ENCODE measurements around the gene ROBO1.
"Not testable (repeated sequence)": the region's sequence is repeated elsewhere in the genome, so short reads cannot be mapped to it uniquely, and the experiment has no call there.

The ROBO1 gene

DNA sequence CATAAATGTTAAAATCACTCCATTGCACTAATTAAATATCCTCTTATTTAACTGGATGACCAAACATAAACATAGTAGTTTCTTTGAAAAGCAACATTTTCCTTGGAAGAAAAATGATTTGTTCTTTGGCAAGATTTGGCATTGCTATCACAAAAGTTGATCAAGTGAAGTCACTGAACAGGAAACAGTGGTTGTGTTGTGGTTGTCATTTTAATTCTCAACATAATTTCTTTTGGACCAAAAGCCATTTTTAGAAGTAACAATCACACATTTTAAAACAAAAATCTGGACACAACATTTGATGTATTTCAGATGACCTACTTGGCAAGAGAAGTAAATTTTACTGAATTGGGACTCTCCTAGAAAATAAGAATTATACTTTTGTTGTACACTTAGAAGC is 872.3 kb downstream of the ROBO1 start:
- DNase-seq: no peak

DNA sequence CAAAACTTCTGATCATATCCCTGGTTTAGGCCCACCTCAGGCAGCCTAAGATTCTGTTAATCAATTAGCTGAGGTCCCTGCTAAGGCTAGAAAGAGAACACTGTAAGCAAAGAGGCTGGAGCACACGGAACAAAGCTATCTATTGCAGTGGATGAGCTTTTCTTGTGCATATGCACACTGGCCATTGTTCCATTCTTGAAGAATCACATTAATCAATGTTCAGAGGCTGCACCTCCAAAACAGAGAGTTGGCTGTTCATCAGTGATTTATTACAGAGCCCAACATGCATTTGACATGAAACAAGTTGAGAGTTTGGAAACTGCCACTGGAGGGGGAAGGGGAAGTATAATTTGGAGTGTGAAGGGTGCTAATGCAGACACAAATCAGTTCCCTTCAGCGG is 873.0 kb downstream of the ROBO1 start:
- no peak for DNase-seq

DNA sequence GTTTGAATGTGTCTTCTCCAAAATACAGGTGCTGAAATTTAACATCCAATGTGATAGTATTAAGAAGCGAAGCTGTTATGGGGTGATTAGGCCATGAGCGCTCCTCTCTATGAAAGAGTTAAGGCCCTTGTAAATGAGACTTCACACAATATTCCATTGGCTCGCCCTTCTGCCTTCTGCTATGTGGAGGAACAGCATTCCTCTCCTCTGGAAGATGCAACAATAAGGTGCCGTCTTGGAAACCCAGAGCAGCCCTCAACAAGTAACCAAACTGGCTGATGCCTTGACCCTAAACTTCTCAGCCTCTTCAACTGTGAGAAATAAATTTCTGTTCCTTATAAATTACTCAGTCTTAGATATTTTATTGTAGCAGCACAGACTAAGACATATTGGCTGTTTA is 874.6 kb downstream of the ROBO1 start:
- no peak for DNase-seq

DNA sequence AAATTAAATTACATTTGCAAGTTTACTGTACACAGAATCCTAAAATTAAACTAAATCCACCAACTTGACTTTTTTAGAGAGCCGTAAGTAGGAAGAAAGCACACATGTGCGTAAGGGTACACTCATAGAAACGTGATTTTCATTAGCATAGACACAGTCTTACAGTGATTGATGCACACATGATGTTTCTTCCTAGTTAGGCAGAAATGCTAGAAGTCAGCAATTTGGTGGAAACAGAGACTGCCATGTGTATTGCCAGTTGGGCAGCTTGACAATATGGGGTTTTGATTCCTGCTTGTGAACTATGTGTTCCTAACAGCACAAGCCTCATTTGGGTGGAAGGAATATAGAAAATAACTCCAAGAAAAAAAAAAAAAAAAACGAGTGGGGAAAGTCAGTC is 878.5 kb downstream of the ROBO1 start:
- DNase-seq: no peak

DNA sequence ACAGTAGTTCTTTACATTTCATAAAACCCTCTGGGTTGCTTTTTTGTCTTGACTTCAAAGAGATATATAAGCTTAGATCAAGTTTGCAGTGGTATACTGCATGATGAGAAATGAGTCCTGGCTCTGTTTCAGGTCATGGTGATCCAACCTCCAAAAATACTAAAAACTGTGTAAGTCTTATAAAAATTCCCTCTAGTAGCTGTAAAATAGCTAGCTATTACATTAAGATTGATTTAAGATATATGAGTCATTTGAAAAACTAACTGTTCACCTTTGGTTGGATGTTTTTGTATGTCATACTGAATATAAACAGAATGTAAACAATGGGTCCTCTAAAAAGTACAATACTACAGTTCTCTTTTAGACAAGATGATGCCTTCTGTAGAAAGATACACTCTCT is 879.2 kb downstream of the ROBO1 start:
- no peak for DNase-seq

DNA sequence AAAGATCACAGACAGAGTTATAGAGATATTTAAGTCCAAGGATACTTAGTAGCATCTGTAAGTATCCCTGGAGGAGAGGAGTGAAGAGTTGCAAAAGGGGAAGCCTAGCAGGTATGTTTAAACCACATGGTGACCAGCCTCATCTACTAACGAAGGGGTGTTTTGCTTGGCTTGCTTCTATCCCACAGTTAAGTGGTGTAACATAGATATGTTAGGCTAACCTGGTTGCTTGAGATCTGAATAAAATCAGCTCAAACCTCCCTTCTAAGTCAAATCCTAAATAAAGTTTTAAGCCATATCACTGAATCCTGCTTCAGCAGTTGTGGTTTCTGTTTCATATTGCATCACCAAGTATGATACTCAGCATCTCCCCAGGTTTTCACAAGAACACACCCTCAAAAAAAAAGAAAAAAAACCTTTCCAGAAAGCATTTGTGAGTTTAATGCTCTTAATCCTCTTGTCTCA is 880.2 kb downstream of the ROBO1 start:
- DNase-seq: no peak

DNA sequence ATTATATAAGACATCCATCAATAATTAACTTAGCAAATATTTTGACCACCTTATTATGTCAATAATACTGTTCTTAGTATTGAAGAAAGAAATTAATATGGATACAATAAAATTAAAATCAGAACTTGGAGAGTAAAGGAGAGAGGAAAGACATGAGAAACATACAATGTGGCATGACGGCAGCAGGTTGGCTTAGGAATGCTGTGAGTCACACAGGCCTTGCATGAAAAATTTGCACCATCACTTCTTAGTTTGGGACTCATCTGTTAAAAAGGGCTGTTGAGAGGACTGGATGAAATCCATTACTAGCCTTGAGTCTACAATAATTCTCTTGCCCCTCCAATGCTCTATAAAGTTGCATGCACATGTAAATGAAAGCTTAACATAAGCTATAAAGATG is 880.8 kb downstream of the ROBO1 start:
- DNase-seq: no peak

DNA sequence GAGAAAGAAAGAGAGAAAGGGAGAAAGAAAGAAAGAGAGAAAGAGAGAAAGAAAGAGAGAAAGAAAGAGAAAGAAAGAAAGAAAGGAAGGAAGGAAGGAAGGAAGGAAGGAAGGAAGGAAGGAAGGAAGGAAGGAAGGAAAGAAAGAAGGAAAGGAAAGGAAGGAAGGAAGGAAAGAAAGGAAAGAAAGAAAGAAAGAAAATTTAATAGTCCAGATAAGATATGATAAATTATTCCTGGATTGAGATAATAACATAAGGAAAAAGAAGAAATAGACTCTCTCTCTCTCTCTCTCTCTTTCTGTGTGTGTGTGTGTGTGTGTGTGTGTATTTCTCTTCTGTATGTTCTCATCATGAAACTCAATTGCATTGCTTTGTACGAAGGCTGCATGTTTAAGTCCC is 883.2 kb downstream of the ROBO1 start:
- DNase-seq: not testable (repeated sequence)

DNA sequence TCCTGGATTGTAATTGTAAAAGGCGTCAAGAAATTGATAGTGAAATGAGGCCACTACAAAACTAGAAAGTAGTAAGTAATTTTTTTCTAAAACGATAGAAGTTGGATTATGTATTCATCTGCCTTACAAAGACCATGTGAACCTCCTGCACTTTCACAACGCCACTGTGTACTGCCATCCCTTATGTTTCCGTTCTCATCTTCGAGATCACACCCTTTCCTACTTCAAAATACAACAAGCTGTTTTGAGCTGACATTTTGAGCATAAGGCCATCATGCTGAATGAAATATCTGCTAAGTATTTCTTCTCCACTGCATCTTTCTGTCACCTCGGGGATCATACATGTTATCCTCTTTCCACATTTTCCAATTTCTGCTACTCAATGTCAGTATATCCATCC is 885.5 kb downstream of the ROBO1 start:
- no peak for DNase-seq

DNA sequence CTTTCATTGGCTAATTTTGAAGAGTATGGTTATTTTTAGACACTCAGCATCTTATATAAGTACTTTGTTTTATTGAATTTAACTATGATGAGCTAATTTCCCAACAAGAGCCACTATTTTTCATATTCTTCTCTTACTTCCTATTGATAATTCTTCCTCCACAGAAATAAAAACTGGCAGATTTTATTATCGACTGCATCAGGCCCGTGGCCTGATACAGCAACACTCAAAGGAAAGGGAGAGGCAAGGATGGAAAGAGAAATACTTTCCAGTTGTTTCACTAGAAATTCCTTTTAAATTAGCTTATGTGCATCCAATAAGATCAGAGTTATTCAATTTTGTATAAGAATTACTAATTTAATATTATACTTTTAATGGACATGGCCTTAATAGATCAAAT is 886.3 kb downstream of the ROBO1 start:
- DNase-seq: no peak

DNA sequence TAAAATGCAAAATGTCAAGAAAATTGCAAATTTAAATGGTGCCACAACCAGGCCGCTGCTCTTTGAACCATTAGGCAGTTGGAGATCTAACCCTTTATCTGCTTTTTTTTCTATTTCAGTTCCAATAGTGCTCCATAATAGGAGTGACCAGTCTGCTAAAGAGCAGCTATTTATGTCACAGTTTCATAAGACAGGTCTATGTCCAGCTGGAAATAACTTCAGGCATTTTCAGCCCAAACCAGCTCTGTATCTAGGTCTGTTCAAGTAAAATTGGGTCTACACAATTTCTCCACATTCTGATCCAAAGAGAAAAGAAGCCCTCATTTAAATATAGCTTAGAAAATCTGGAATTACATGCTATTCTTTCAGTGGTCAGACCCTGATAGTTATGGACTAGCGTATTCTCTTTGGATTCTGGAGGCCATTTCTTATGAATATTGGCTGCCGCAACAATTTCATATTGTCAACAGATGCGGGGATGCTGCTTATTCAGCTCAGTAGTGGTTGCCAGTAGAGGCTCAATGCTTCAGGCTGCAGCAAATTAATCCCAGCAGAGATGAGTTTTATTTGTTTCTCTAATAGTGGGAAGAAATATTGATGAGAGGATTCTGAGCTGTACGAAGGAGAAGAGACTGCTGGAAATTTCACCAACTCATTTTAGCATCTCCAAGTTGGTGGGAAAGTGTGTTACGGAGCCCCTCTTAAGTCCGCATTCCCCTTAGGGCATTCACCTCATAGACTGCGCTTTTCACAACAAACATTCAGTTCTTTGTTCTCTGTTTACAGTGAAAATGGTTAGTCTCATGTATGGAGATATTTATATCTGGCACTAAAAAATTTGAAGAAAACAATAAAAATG is 887.0 kb downstream of the ROBO1 start:
- DNase-seq: no peak

DNA sequence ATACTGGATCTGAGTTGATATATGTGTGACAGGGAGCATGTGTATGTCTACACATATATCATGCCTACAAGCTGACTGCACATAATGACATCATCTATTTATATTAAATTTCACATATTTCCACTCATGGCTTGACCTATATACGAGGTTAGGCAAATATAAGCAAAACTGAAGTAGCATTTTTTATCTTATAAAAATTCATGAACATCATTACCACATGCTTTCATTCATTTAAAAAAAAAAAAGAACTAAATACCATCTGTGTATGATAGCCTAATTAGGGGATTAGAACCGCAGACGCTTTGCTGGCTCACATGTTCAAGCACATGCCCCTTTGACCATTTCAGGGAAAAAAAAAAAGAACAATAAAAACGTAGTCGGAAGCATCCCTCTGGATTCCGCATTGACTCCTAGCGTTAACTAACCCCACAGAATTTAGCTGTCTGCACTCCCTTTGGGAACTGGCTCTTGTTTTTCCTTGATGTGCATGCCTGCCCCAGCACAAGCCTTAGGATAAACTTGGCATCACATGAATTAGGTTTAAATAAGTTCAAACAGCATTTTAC is 888.4 kb downstream of the ROBO1 start:
- no peak for DNase-seq

DNA sequence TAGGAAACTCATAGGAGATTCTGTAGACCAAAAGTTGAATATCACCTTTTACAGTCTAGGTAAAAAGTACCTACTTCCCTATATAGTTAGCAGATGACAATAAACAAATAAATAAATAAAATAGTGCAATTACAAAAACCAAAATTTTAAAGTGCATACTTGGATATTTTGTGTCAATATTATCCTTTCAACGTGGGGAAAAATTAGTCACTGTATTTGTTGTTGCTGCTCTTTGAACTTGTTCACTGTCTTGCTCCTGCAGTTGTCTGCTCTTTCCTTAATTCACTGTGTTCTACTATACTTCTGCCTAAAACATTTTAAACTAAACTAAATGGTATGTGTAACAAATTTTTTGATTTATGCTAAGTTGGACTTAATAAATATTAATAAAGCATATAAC is 889.0 kb downstream of the ROBO1 start:
- DNase-seq: no peak

DNA sequence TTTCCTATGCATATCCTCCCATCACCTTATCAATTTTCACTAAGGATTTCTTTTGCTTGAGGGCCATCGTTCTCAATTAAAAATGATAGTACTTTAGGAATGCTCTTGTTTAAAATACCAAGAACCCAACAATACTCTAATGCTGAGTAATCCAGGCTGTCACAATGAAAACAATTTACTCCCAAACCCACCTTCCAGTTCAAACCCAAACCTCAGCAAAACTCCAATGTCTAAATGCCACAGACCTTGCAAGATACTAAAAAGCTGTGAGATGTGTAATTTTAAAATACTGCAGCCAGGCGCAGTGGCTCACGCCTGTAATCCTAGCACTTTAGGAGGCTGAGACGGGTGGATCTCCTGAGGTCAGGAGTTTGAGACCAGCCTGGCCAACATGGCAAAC is 889.8 kb downstream of the ROBO1 start:
- no peak for DNase-seq

DNA sequence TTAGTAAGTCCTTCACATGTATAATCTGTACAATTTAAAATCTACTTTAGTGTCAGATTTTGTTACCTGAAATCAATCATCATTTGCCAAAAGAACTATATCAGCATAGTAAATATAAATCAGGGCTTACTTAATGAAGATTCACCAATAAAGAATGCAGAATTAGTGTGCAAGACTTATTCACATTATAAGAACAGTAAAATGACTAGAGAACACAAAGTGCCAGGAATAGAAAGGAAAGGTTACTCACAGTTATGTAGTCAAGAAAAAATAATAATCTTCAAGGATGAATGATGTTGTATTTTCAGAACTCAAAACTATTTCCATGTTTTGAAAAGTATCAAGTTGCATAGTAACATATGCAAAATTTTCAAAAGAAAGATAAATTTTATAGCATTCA is 891.9 kb downstream of the ROBO1 start:
- no peak for DNase-seq

DNA sequence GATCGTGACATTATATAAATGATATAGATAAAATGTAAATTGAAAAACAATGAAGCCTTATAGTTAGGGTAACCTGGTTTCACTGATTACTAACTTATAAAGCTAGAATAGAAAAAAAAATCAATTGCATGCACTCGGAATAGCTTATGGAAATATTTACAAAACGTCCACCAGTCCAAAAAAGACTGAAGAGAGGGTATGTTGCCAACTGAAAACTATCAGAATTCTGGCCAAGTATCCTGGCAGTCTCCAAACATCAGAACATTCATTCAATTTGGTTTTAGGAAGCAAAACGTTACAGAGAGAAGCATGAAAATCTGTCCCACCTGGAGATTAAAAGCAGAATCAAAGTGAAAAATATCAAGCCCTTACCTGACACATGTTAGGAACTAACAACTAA is 892.4 kb downstream of the ROBO1 start:
- no peak for DNase-seq

DNA sequence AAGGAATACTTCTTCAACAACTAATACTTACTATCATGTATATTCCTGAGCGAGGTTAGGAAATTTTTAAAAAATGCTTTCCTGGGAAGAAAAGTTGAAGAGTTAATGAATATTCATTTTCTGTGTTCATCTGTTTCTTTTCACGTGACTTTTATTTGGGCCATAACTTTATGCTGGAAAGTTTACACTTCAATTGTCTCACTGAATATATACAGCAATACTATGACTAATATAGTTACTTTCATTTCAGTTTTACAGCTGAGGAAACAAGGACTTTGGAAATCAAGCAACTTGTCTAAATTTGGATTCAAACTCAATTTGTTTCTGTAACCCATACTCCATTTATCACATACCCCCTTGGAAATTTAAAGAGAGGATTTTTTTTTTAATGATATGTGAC is 894.2 kb downstream of the ROBO1 start:
- DNase-seq: no peak

DNA sequence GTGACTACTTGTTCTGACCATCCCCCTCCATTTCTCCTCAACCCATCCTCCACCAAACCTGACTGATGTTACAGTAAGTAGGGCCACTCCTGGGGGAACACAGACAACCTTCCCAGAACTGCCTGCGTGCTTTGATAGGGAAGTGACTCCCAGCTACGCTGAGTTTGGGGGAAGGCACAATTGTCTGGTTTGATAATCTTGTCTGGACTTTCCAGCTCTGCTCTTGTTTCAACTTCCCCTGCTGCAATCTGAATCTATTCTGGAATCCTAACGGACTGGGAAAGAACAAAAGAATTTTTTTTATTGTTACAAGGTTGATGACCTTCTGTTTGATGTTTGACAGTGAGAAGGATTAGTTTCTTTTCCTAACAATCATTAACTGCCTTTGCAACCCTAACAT is 895.6 kb downstream of the ROBO1 start:
- DNase-seq: no peak

DNA sequence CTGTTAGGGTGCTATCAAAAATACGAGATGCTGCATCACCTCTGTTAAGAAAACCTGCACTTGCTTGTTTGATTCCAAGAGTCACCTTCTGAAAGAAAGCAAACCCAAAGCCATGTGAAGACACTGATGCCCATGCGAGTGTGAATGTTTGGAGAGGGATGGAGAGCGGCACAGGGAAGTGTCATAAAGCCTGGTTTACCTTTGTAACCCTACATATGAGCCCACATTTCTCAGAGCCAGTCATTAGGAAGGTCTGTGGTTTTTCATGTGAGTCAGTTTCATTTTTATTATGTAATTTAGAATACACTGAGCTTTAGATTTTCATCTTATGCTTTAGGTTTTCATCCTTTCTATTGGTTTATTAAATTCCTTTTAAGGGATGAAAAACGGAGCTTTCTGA is 896.8 kb downstream of the ROBO1 start:
- DNase-seq: no peak

DNA sequence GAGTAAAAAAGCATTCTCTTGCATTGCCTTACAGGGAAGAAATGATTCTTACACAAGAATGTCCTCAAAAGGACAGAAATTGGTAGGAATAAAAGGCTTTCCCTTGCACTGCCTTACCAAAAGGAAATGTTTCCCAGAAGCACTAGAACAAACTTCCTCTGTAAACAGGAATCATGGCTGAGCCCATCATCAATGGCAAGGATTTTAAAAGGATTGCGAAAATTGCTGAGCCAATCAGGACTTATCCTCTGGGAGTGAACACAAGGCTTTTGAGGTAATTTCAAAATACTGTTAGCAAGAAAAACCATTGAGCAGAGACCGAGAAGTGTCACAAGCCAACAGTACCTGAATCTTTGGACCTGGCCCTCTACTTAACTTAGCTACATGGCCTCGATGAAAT is 897.3 kb downstream of the ROBO1 start:
- no peak for DNase-seq

DNA sequence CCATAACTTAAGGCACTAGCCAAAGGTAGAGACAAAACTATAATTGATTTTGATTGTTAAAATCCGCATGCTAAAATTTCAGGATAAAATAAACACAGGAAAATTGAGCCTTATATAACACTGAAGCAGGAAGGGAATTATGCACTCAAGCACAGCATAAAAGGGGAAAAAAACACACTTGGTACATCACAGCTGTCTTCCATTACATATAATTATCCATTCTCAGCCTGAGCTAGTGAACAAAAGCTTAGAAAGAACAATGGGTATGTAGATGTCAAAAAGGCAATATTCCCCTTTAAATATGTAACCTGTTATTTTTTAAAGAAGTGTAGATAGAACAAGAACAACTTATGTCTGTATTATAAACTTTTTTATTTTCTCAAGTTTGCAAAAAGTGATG is 899.2 kb downstream of the ROBO1 start:
- no peak for DNase-seq

DNA sequence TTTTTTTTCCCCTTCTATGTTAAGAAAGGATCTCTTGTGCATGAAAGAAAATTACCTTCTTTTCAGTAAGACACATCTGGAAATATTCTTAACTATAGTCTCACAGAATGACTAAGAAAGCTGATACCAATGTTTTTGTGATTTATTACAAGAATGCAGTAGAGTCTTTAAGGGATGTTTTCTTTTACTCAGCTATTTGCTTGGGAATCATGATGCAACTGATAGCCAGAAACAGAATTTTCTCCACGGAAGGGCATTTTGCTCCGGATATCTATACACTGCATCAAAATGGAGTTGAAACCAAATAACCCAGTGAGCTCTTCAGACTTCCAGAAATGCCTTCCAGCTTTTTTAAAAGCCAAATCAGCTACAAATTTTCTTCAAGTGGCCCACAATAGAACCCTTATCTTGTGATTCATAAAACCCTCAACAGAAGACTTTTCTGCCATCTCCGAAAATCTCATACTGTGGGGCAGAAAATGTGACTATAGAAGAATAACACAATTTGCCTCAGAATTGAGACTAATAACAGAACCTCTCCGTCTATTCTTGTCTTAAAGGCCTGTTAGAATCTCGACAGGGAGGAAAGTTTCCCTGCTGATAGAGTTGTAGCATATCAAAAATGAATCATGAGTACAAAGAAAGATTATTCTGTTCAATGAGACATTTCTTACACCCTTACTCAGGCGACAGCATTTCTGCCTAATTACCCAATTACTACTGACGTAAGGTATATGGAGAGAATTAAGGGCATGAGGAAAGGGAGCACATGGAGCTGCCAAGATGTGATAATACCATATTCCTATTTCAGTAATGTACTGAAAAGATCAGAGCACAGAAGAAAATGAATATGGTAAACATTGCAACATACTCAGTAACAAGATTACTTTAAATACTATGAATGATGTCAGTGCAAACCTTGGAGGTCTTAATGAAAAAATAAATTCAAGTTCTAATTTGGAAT is 900.1 kb downstream of the ROBO1 start:
- no peak for DNase-seq

DNA sequence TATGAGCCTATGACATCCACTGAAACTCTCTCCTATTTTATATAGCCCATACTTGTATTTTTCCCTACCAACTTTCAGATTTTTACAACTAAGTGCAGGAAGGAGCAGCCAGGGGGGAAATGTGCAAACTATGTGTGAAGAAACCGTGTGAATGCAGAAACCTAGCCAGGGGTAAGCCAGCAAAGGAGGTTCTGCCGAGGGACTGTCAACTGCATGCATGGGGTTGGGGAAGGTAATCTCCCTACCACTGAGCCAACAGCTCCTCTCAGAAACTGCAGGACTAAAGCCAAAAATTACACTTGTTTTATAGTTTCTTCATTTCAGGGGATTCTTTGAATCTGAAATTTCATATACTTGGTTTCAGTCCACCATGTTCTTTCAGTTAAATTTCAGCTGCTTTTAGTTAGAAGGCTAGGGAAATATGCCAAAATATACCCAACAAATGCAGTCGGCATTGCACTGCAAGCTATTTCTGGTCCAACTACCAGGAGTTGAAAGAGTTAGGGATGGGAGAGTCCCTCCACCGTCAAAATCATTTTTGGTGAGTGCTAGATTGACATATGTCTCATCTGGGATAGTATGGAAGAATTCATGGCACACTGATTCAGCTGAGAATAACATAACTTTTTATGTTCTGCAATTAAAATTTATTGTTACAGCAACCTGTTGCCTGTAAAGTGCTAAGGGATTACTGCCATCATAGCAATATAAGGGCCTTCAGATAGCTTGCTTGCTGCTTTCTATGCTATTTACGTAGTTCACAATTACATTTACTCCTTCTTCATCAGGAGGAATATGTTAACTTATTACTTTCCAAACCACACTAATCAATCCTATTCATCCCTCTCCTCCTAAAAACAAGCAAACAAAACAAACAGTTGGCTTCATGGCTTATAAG is 904.2 kb downstream of the ROBO1 start:
- DNase-seq: no peak
